DOHH2 (cell line): ENCODE data around the gene RNF212.
"Not testable (repeated sequence)": the region's sequence is repeated elsewhere in the genome, so short reads cannot be mapped to it uniquely, and the experiment has no call there.

ENCODE experiments used
- H3F3A ChIP-seq: fragments of 200-600 bp; sonication (generic), shearing (Covaris generic); 2 replicates; pipeline ENCODE4 v1.6.0; 2016; ENCODE audit warnings: antibody characterized with exemption, mild to moderate bottlenecking; ENCODE audit not compliant: control insufficient read depth, insufficient read depth
- H3K27ac ChIP-seq: fragments of 200-600 bp; sonication (generic); 2 replicates; pipeline ENCODE4 v1.5.1; 2014; ENCODE audit warnings: low read depth, mild to moderate bottlenecking, low read length, moderate library complexity
- H3K27me3 ChIP-seq: fragments of 200-600 bp; sonication (generic); 2 replicates; pipeline ENCODE4 v1.6.1; 2014; ENCODE audit warnings: mild to moderate bottlenecking, low read length, mixed read lengths; ENCODE audit not compliant: control insufficient read depth
- H3K36me3 ChIP-seq: fragments of 200-600 bp; sonication (generic); 2 replicates; pipeline ENCODE4 v1.6.1; 2014; ENCODE audit warnings: mild to moderate bottlenecking, low read length, moderate library complexity, mixed read lengths; ENCODE audit not compliant: control insufficient read depth
- H3K4me1 ChIP-seq: fragments of 200-600 bp; sonication (generic); 2 replicates; pipeline ENCODE4 v1.6.1; 2014; ENCODE audit warnings: mild to moderate bottlenecking, low read length, mixed read lengths; ENCODE audit not compliant: control insufficient read depth
- H3K4me2 ChIP-seq: fragments of 200-600 bp; sonication (generic); 2 replicates; pipeline ENCODE4 v1.6.0; 2014; ENCODE audit warnings: mild to moderate bottlenecking, low read length, moderate library complexity
- H3K4me3 ChIP-seq: fragments of 200-600 bp; sonication (generic); 2 replicates; pipeline ENCODE4 v1.5.1; 2014; ENCODE audit warnings: mild to moderate bottlenecking, low read length, mixed read lengths
- H3K79me2 ChIP-seq: fragments of 200-600 bp; sonication (generic); 2 replicates; pipeline ENCODE4 v1.6.1; 2014; ENCODE audit warnings: mild to moderate bottlenecking, low read length, mixed read lengths; ENCODE audit not compliant: control insufficient read depth
- H3K9me2 ChIP-seq: fragments of 200-600 bp; sonication (generic); replicated peaks from 2 replicates; pipeline ENCODE4 v1.6.1; 2014; ENCODE audit warnings: mild to moderate bottlenecking, low read length, mixed read lengths; ENCODE audit not compliant: control insufficient read depth
- H3K9me3 ChIP-seq: fragments of 200-600 bp; sonication (generic); 2 replicates; pipeline ENCODE4 v1.6.1; 2014; ENCODE audit warnings: antibody characterized with exemption, low read length, mixed read lengths; ENCODE audit not compliant: control insufficient read depth, insufficient read depth
- H4K20me1 ChIP-seq: fragments of 200-600 bp; sonication (generic); 2 replicates; pipeline ENCODE4 v1.6.0; 2014; ENCODE audit warnings: low read depth, mild to moderate bottlenecking, antibody characterized with exemption, low read length, moderate library complexity; ENCODE audit not compliant: control insufficient read depth, insufficient read depth
- EZH2phosphoT487 ChIP-seq: fragments of 200-600 bp; sonication (generic); IDR thresholded peaks from 2 replicates; pipeline ENCODE4 v1.6.1; 2017; ENCODE audit warnings: borderline replicate concordance, mild to moderate bottlenecking, antibody characterized with exemption, low read length, moderate library complexity, mixed read lengths
- TF ChIP-seq, protein P1 (sequence below): fragments of 200-600 bp; sonication (generic); IDR thresholded peaks from one replicate; pipeline ENCODE4 v1.5.1; 2014; ENCODE audit warnings: antibody characterized with exemption, mild to moderate bottlenecking, low read depth, low read length; ENCODE audit not compliant: poor library complexity, severe bottlenecking

Gene RNF212

DNA sequence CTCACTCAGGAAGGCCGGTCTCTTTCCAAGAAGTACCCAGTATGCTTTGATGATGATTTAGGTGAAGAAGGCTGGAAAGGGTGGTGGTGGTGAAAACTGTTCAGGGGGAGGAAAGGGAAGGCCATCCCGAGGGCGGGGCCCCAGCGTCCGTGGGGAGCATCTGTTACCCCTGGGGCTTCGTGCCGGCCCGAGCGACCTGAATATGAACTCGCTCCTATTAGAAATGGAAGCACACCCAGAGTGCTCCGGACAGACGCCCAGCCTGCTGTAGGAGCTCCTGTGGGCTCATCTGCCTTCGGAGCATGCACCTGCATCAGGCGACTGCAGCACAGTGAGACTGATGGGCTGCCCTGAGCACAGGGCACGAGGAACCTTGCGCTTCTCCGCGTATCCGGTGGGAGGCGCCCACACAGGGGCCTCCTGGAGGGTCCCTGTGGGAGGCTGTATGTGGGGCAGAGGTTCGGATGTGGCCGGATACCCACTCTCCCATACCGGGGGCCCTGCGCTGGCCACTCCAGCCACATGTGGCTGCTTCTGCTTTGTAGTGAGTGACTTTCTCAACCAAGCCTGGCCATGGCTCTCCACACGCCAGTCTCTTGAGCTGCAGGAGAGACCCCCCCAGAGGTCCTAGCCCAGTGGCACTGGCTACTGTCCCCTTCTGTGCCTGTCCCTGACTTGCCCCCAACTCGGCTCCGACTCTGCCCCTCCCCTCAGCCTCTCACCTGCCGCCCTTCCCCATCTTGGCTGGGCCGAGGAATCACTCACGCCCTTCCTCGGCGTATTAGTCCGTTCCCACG is 65.2 kb downstream of the RNF212 start:
- TF ChIP-seq EZH2phosphoT487 = no peak
- TF ChIP-seq, protein P1, sequence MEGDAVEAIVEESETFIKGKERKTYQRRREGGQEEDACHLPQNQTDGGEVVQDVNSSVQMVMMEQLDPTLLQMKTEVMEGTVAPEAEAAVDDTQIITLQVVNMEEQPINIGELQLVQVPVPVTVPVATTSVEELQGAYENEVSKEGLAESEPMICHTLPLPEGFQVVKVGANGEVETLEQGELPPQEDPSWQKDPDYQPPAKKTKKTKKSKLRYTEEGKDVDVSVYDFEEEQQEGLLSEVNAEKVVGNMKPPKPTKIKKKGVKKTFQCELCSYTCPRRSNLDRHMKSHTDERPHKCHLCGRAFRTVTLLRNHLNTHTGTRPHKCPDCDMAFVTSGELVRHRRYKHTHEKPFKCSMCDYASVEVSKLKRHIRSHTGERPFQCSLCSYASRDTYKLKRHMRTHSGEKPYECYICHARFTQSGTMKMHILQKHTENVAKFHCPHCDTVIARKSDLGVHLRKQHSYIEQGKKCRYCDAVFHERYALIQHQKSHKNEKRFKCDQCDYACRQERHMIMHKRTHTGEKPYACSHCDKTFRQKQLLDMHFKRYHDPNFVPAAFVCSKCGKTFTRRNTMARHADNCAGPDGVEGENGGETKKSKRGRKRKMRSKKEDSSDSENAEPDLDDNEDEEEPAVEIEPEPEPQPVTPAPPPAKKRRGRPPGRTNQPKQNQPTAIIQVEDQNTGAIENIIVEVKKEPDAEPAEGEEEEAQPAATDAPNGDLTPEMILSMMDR = no peak

DNA sequence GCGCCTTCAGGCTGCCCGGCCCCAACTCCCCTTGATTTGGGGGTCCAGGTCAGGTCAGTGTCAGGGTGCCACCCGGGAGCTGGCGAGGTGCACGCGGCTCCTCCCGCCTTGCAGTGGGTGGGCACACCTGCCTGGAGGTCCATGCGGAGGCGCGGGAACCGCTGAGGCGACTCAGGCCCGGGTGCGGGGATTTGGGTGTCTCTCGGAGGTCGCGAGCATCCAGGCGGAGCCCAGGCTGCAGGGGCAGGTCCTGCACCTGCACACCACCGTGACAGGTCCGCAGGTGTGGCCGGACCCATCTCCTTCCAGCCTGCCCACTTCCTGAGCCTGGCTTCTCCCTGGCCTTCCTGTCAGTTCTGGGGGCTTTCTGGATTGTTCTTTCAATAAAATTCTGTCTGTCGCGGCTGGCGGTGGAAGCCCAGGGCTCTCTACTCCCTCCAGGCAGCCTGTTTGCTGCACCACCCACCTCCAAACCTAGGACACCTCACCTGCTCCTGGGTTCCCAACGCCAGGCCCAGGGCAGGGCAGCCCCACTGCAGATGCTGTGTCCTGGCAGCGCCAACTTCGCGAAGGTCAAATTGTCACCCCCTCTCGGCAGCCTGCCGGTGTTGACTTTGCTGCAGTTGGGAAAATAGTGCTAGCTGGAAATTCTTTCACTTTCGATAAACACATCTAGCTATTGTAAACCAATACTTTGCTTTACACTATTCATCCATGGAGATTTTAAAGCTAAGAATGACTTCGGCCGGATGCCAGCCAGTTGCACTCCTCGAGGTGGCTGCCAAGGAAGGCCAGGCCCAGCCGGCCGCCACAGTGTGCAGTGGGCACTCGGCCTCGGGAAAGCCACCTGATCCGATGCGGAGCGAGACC is 66.0 kb downstream of the RNF212 start:
- Histone ChIP-seq H3K36me3 (no peaks in the 10 kb centered on the region), H3K27ac (no peak overlapping the region), H3K27me3 (no peaks in the 10 kb centered on the region), H4K20me1 (no peaks in the 10 kb centered on the region), H3F3A (no peaks in the 10 kb centered on the region), H3K4me2 (no peak overlapping the region), H3K9me2 (no peaks in the 10 kb centered on the region), H3K9me3 (peaks cover 3% of the 10 kb centered on the region; the same call in 1 of the 2 replicates), H3K4me1 (no peaks in the 10 kb centered on the region), H3K4me3 (no peak overlapping the region), H3K79me2 (no peaks in the 10 kb centered on the region)
- no peak for TF ChIP-seq EZH2phosphoT487
- TF ChIP-seq, protein P1 = no peak

More for the DNA sequence above, 65.2 kb downstream of the RNF212 start:
- H4K20me1 ChIP-seq = no peaks in the 10 kb centered on the region
- no peak overlapping the region for H3K4me2 ChIP-seq
- H3K79me2 ChIP-seq = no peaks in the 10 kb centered on the region
- H3K9me2 ChIP-seq = no peaks in the 10 kb centered on the region
- no peaks in the 10 kb centered on the region for H3K27me3 ChIP-seq
- no peaks in the 10 kb centered on the region for H3K36me3 ChIP-seq
- H3K9me3 ChIP-seq = peaks cover 2% of the 10 kb centered on the region; the same call in 1 of the 2 replicates
- H3K4me3 ChIP-seq = no peak overlapping the region
- no peaks in the 10 kb centered on the region for H3F3A ChIP-seq
- H3K4me1 ChIP-seq = no peaks in the 10 kb centered on the region
- H3K27ac ChIP-seq = no peak overlapping the region

DNA sequence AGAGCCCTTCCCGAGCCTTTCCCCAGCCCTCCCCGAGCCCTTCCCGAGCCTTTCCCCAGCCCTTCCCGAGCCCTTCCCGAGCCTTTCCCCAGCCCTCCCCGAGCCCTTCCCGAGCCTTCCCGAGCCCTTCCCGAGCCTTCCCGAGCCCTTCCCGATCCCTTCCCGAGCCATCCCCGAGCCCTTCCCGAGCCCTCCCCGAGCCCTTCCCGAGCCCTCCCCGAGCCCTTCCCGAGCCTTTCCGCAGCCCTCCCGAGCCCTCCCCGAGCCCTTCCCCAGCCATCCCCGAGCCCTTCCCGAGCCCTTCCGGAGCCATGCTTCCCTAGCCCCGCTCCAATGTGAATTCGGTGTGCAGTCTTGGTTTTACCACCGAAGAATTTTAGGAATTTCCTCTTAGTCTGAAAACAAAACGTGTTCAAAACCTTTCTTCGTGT is 66.8 kb downstream of the RNF212 start:
- H3F3A ChIP-seq, H3K4me2 ChIP-seq, H3K4me1 ChIP-seq, H4K20me1 ChIP-seq, H3K9me3 ChIP-seq, H3K79me2 ChIP-seq, H3K9me2 ChIP-seq, H3K4me3 ChIP-seq, H3K27ac ChIP-seq, H3K36me3 ChIP-seq, H3K27me3 ChIP-seq: not testable (repeated sequence)
